Panc1 (cell line): ENCODE results near the gene PIP5K1C. TPM values are rescaled to one million over a fixed set of nuclear protein-coding genes. Genes with fewer than 3 reads are reported as not detected.

Source experiments
- ATAC-seq: fragments of 200-7000 bp; cut with Tn5 transposase; 2 replicates; pipeline ENCODE4 v1.9.1; 2020; ENCODE audit warnings: mild to moderate bottlenecking, moderate library complexity
- BruUV-seq: library from RNA; stranded (reverse); fragments of 400-500 nt; replicated peaks from 2 replicates; lab custom pipeline; 2021; lab: Mats Ljungman, UMichigan
- CTCF ChIA-PET: fragments of 300-600 bp; sonication (Branson Sonifier 250); formaldehyde crosslinking; loops from one replicate; lab custom pipeline; 2022; ENCODE audit warnings: antibody characterized with exemption; lab: Charles Lee
- POLR2A ChIA-PET: fragments of 300-600 bp; sonication (Branson Sonifier 250); formaldehyde crosslinking; loops from one replicate; lab custom pipeline; 2022; ENCODE audit warnings: antibody characterized with exemption; lab: Charles Lee
- DNase-seq: peaks from one replicate; pipeline ENCODE4 v3.0.0-alpha.2; 2010; ENCODE audit warnings: low read depth, low spot score
- H3K27ac ChIP-seq: 2 replicates; pipeline ENCODE4 v1.5.1; 2011; ENCODE audit warnings: mild to moderate bottlenecking, low read length, inconsistent platforms
- H3K27me3 ChIP-seq: fragments of 200-500 bp; sonication (Bioruptor generic); 2 replicates; pipeline ENCODE4 v1.6.0; 2014; ENCODE audit warnings: low read length, inconsistent platforms; ENCODE audit not compliant: control insufficient read depth, insufficient read depth
- H3K36me3 ChIP-seq: fragments of 200-500 bp; sonication (Bioruptor generic); 2 replicates; pipeline ENCODE4 v1.5.1; 2014; ENCODE audit warnings: inconsistent platforms, mild to moderate bottlenecking, low read length, moderate library complexity; ENCODE audit not compliant: control insufficient read depth, insufficient read depth
- H3K4me1 ChIP-seq: 2 replicates; pipeline ENCODE4 v1.5.1; 2011; ENCODE audit warnings: inconsistent platforms, mild to moderate bottlenecking, low read length, moderate library complexity; ENCODE audit not compliant: control insufficient read depth, insufficient read depth
- H3K4me3 ChIP-seq, 2 experiments: 2 replicates each; pipeline ENCODE4 v1.5.1; 2011 to 2012; ENCODE audit warnings: low read depth in 2 of 2, low read length in 2 of 2, mild to moderate bottlenecking in 2 of 2, inconsistent platforms in 1 of 2, moderate library complexity in 1 of 2
- H3K9me3 ChIP-seq: fragments of 200-500 bp; sonication (Bioruptor generic); 2 replicates; pipeline ENCODE4 v1.5.1; 2014; ENCODE audit warnings: low read depth, mild to moderate bottlenecking, inconsistent platforms, low read length, moderate library complexity; ENCODE audit not compliant: control insufficient read depth, insufficient read depth
- POLR2AphosphoS5 ChIP-seq: IDR thresholded peaks from 2 replicates; pipeline ENCODE4 v1.6.1; 2012; ENCODE audit warnings: mild to moderate bottlenecking, low read depth, low read length, moderate library complexity
- REST ChIP-seq, 2 experiments: IDR thresholded peaks; 2 replicates each; pipeline ENCODE4 v1.6.1; 2011 to 2012; ENCODE audit warnings: low read depth in 2 of 2, control low read depth in 1 of 2, low read length in 1 of 2, mild to moderate bottlenecking in 1 of 2, moderate library complexity in 1 of 2; ENCODE audit not compliant: insufficient read depth in 1 of 2
- SIN3A ChIP-seq: IDR thresholded peaks from 2 replicates; pipeline ENCODE4 v1.6.1; 2012; ENCODE audit warnings: low read depth, mild to moderate bottlenecking, low read length, moderate library complexity, borderline replicate concordance; ENCODE audit not compliant: insufficient read depth
- TCF7L2 ChIP-seq: IDR thresholded peaks from 2 replicates; pipeline ENCODE4 v1.6.1; 2011; ENCODE audit warnings: mild to moderate bottlenecking, low read depth, low read length, inconsistent platforms
- in situ Hi-C: cut with HindIII; loops from 2 replicates; pipeline ENCODE4 v1.10.0; 2016; ENCODE audit warnings: low sequenced_read_pairs, low pct_unique_long_range_greater_than_20kb
- intact Hi-C: fragments of 100-400 bp; cut with micrococcal nuclease; formaldehyde crosslinking; loops from one replicate; pipeline ENCODE4 v1.10.0; 2022; ENCODE audit not compliant: unreplicated experiment
- total RNA-seq: library from RNA; stranded (reverse); gene quantifications from one replicate; pipeline ENCODE4 v1.2.1, GENCODE V29; 2021; ENCODE audit not compliant: unreplicated experiment
- TF ChIP-seq, protein P1 (sequence below): fragments of 450-650 bp; IDR thresholded peaks from 2 replicates; pipeline ENCODE4 v1.5.1; 2017; ENCODE audit warnings: mild to moderate bottlenecking

Gene PIP5K1C
- total RNA-seq, 1 experiment from 2014 or later = 30.6 TPM

DNA sequence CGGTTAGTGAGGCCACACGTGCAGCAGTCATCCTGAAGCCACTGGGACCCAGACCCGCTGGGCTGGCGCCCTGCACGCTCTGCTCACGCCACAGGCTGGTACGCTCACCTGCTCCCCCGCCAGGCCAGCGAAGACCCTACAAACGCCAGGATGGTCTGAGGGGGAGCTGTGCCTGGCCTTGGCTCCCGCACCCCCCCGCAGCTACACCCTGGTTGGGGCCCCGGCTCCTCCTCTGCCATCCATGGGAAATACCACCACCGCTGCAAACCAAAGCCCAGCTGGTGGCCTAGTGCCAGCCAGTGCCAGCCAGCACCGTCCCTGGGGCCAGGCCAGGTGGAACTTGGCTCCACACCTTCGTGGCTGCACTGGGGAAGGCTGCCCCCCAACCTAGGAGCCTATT, 50.4 kb downstream of the PIP5K1C start:
- intact Hi-C loops (no loop called here), in situ Hi-C loops (no loop called here)
- TF ChIP-seq, protein P1, sequence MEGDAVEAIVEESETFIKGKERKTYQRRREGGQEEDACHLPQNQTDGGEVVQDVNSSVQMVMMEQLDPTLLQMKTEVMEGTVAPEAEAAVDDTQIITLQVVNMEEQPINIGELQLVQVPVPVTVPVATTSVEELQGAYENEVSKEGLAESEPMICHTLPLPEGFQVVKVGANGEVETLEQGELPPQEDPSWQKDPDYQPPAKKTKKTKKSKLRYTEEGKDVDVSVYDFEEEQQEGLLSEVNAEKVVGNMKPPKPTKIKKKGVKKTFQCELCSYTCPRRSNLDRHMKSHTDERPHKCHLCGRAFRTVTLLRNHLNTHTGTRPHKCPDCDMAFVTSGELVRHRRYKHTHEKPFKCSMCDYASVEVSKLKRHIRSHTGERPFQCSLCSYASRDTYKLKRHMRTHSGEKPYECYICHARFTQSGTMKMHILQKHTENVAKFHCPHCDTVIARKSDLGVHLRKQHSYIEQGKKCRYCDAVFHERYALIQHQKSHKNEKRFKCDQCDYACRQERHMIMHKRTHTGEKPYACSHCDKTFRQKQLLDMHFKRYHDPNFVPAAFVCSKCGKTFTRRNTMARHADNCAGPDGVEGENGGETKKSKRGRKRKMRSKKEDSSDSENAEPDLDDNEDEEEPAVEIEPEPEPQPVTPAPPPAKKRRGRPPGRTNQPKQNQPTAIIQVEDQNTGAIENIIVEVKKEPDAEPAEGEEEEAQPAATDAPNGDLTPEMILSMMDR = no peak
- TF ChIP-seq TCF7L2 = no peak
- no peak for TF ChIP-seq POLR2AphosphoS5
- TF ChIP-seq REST (IDR thresholded peaks at IDR 0.05; ENCODE audit: insufficient read depth in 1 of 2, low read depth in 2 of 2, low read length in 1 of 2) = no peak
- no peak for TF ChIP-seq SIN3A
- ATAC-seq (no peak), DNase-seq (no peak)
- Histone ChIP-seq H3K27ac (no peak overlapping the region), H3K9me3 (no peaks in the 10 kb centered on the region), H3K36me3 (no peaks in the 10 kb centered on the region), H3K27me3 (no peaks in the 10 kb centered on the region), H3K4me3 (no peak overlapping the region), H3K4me1 (peaks cover 1% of the 10 kb centered on the region)
- POLR2A ChIA-PET = no interaction called here
- CTCF ChIA-PET = no interaction called here
- no TSS peak for BruUV-seq

- POLR2A ChIA-PET = no interaction called here
These were observed 52.0 kb downstream of the PIP5K1C start for GRCh38 chr19:3648037-3648905.

More at GRCh38 chr19:3648037-3648905, 52.0 kb downstream of the PIP5K1C start:
- CTCF ChIA-PET = interaction anchor here (0.6 kb wide), 1 partner anchor 77 kb away, joined by 4 read pairs; no protein-coding TSS in a partner anchor
- Histone ChIP-seq H3K4me1 (peaks cover 4% of the 10 kb centered on the region), H3K4me3 (no peak overlapping the region), H3K9me3 (no peaks in the 10 kb centered on the region), H3K27me3 (no peaks in the 10 kb centered on the region), H3K27ac (no peak overlapping the region), H3K36me3 (no peaks in the 10 kb centered on the region)
- ATAC-seq = no peak
- intact Hi-C loops = no loop called here
- no peak for DNase-seq
- TF ChIP-seq REST (IDR thresholded peaks at IDR 0.05; ENCODE audit: insufficient read depth in 1 of 2, low read depth in 2 of 2, low read length in 1 of 2) (no peak), POLR2AphosphoS5 (no peak), SIN3A (no peak), TCF7L2 (no peak)
- TF ChIP-seq, protein P1 = no peak
- in situ Hi-C loops = no loop called here
- BruUV-seq = no TSS peak
